ENCODE data around the gene IRF3.
A peak's percentile ranks its signal among the peaks of the same experiment; 100 is the strongest.

The IRF3 gene

DNA sequence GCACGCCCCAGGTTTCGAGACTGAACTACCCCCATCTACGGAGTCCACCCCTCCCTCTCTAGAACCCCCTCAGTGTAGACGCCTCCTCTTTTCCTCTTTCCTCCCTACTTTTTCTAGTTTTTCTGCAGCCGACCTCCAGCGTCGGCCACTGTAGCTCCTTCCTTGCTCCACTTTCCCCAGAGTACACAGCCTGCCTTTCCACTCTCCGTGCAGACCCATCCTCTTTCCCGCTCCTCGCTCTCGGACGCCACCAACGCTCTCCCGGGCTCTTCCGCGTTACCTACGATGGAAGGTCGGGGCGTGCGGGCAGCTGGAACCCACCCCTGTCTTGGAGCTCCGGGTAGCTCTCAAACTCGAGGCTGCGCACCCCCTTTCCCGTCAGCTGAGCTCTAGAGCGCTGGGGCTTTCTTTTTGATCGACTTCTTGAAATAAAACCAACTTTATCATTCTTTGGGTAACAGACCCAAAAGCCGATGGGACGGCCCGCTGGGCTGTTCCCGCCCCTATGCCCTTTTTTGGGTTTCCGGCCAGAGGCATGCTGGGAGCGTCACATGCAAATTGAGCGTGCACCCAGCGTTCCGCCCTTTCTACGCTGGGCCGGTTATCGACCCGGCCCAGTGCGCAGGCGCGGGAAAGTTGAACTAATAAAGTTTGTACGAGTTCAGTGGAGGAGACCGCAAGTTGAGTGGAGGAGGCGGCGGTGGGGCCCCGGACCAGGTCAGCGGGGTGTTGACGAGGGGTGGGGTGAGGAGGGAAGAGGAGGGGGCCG, at the start of gene IRF3, which contains the start of gene BCL2L12:
Gene IRF3 (minus strand): TSS at position 507 of the 769 bp plus-strand sequence. CDS start 1,019 bp downstream, outside the sequence.
Gene BCL2L12 (plus strand): TSS at position 583 of the 769 bp plus-strand sequence. CDS start 760 bp downstream, outside the sequence.
- peak; percentile 98 for DNase-seq (ENCODE audit: low read depth)

DNA sequence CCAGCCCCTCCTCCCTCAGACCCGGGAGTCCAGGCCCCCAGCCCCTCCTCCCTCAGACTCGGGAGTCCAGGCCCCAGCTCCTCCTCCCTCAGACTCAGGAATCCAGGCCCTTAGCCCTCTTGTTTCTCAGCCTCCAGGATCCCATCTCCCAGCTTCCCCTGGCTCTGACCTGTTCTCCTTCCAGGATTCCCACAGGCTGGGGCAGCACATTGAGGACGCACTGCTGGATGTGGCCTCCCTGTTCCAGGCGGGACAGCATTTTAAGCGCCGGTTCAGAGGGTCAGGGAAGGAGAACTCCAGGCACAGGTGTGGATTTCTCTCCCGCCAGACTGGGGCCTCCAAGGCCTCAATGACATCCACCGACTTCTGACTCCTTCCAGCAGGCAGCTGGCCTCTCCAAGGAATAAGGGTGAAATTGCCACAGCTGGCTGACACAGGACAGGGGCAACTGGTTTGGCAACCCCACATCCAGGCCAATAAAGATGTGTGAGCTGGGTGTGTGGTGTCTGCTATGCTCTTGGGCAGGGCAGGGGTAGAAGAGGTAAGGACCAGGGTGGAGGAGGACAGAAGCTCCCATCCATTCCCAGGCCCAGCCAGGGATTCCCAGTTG, 47.7 kb upstream of the IRF3 start:
- DNase-seq (ENCODE audit: low read depth): no peak

DNA sequence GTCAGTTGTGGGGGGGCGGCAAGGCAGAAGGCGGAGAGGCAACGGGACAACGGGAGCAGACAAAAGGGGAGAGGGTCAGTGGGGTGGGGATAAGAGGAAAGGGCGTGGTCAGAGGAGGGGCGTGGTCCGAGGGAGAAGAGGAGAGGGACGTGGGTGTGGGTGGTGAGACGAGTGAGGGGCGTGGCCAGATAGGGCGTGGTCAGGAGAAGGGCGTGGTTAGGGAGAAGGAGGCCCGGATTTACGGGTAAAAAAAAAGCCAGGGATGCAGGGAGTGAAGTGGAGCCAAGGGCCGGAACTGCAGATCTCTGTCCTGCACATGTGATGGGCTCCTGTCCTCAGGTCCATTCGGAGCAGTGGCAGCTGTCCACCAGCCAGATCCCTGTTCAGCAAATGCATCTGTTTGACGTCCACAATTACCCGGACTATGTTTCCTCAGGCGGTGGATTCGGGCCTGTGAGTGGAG, 46.8 kb upstream of the IRF3 start:
- no peak for DNase-seq (ENCODE audit: low read depth)

DNA sequence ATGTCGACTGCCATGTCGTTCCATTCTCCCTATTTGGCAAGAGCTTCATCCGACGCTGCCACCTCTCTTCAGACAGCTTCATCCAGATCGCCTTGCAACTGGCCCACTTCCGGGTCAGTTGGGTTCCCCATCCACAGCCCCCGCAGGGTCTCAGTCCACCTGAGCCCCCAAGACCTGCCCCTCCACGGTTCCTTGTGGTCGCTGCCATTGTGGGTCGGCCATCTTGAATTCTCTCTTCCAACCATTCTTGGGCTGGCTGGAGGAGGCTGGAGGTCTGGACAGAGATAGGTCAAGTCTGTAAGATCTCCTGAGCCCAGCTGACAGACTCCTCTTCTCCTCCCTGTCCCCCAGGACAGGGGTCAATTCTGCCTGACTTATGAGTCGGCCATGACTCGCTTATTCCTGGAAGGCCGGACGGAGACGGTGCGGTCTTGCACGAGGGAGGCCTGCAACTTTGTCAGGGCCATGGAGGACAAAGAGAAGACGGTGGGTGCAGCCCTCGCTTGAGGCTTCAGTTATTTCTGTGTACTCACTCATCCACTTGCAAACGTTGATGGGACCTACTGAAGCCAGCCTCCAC, 44.8 kb upstream of the IRF3 start:
- no peak for DNase-seq (ENCODE audit: low read depth)

DNA sequence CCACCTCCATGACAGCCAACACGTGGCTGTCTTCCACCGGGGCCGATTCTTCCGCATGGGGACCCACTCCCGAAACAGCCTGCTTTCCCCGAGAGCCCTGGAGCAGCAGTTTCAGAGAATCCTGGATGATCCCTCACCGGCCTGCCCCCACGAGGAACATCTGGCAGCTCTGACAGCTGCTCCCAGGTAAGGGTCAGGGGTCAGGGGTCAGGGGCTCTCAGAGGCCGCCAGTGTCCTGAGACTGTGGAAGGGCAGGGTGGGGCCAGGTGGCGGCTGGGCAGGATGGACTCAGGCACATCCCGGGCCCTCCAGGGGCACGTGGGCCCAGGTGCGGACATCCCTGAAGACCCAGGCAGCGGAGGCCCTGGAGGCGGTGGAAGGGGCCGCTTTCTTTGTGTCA, 40.3 kb upstream of the IRF3 start:
- no peak for DNase-seq (ENCODE audit: low read depth)

DNA sequence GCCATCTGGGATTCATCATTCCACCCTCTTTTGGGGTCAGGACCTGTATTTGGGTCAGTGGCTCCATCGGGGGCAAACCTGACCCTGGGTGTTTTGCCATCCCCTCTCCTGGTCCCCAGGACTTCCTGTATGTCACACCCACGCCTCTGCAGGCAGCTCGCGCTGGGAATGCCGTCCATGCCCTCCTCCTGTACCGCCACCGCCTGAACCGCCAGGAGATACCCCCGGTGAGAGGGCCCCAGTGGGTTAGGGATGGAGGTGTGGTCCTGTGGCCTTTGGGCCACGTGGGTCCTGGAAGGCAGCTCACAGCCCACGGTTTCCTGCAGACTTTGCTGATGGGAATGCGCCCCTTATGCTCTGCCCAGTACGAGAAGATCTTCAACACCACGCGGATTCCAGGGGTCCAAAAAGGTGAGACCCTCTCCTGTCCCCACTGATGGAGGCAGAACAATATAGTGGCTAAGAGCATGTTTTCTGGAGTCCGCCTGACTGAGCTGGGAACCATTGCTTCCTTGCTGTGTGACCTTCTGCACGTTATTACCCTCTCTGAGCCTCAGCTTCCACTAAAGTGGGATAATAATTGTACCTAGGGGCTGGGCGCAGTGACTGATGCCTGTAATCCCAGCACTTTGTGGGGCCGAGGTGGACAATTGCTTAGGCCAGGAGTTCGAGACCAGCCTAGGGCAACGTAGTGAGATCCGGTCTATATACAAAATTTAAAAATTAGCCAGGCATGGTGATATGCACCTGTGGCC, 39.4 kb upstream of the IRF3 start:
- no peak for DNase-seq (ENCODE audit: low read depth)

- DNase-seq (ENCODE audit: low read depth): no peak
These were observed 35.7 kb upstream of the IRF3 start for GRCh38 chr19:49701271-49701786.

DNA sequence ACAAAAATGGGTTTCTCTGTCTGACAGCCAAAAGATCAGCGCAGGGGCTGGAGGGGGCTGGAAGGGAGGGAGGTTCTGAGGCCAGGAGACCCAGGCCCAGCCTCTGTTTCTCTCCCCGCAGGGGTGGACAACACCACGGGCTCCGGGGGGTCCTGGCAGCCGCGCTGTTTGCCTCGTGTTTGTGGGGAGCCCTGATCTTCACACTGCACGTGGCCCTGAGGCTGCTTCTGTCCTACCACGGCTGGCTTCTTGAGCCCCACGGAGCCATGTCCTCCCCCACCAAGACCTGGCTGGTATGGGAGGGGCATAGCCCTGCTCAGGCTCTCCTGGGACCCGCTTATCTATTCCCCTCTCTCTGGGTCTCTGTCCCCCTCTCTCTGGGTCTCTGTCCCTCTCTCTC, 34.9 kb upstream of the IRF3 start:
- no peak for DNase-seq (ENCODE audit: low read depth)

GRCh38 chr19:49699364-49699763, 33.7 kb upstream of the IRF3 start:
- DNase-seq (ENCODE audit: low read depth): no peak

DNA sequence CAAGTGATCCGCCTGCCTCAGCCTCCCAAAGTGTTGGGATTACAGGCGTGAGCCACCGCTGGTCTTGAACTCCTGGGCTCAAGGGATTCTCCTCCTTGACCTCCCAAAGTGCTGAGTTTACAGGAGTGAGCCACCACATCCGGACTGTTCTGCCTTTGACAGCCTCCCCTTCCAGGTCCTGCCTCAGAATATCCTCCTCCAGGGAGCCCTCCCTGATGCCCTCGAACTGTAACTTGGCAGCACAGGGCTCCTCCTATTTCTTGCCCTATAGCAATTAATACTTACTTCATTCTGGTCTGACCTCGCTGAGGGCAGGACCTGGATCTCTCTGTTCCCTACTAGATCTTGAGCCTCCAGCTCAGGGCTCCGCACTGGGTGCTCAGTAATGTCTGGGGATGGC, 31.2 kb upstream of the IRF3 start:
- no peak for DNase-seq (ENCODE audit: low read depth)

- no peak for DNase-seq (ENCODE audit: low read depth)
These were observed 30.5 kb upstream of the IRF3 start for GRCh38 chr19:49696115-49696514.

DNA sequence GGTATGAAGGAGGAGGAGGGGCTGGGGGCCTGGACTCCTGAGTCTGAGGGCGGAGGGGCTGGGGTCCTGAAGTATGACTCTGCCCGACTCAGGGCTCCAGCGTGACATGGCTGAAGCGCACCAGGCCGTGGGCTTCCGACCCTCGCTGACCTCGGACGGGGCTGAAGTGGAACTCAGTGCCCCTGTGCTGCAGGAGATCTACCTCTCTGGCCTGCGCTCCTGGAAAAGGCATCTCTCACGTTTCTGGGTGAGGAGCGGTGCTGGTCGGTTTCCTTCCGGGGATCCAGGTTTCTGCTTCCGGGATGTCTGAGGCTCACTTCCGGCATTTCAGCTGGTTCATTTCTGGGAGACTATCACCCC, 26.5 kb upstream of the IRF3 start:
- DNase-seq (ENCODE audit: low read depth): no peak

GRCh38 chr19:49691243-49692146, 25.8 kb upstream of the IRF3 start:
- DNase-seq (ENCODE audit: low read depth): no peak

DNA sequence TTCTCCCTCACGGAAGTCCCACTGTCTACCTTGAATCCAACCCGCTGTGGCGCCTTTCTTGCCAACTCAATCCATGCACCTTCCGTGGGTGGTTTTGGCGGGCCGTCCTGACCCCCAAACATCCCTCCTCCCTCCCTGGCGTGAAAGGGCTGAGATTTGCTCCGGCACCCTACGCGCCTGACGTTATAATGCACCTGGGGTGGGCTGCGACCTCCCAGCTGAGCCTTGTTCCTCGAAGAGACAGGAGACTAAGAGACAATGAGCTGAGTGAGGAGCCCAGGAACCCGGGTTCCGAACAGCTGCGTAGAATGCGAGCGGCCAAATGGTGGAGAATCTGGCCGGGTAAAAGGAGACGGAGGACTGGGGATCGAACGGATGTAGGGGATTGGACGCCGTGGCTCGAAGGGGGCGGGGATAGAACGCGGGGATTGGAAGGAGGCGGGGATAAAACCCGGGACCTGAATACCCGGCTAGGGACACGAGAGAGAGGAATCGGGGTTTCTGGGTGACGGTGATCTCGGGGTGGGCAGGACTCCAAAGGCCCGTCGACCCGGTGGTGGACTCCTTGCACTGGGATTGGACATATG, 25.1 kb upstream of the IRF3 start, which contains the start of gene CPT1C:
Gene CPT1C (plus strand): TSS at position 461 of the 587 bp plus-strand sequence. CDS start 1,137 bp downstream, outside the sequence.
- peak; percentile 44 for DNase-seq (ENCODE audit: low read depth)

- DNase-seq (ENCODE audit: low read depth): no peak
These were observed 24.5 kb upstream of the IRF3 start for GRCh38 chr19:49690079-49690655.

DNA sequence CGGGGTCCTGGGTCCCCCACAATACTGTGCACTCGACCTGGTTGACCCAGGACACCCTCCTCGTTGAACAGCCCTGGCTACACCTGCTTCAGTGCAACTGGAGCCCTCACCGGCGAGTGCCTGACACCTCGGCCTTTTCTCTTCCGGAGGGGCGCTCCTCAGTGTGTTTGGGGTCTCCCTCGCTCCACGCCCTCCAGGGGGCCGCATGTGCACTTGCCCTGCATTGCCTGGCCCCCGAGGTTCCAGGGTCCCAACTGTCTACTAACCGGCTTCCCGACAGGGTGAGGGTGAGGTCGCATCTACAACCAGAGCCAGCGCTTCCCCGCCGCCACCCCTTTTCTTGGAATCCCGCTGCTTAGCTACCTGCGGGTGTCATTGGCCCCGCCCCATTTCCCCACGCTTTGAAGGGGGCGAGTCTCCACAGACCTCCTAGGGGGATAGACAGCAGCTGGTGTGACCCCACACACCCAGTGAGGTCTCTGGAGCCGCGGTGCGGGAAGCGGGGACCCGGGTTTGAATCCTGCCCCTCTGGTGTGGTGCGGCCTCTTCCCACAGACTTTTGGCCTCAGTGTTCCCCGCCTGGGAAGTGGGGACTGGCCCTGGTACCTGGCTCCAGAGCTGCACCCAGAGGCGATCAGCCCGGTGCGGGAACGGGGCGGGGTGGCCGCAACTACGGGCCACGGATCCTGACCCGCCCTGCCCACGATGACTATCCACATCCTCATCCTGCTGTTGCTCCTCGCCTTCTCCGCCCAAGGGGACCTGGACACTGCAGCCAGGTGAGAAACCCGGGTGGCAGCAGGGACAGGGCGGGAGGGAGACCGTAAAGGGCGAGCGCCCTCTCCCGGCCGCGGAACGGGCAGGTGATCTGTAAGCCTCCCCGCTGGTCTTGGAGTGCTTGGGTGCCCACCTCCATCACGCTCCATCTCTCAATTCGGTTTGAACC, 23.7 kb upstream of the IRF3 start, which contains the start of gene ADM5:
Gene ADM5 (plus strand): TSS at position 462 of the 946 bp plus-strand sequence. CDS start 244 bp downstream, at position 706.
- DNase-seq (ENCODE audit: low read depth): no peak

DNA sequence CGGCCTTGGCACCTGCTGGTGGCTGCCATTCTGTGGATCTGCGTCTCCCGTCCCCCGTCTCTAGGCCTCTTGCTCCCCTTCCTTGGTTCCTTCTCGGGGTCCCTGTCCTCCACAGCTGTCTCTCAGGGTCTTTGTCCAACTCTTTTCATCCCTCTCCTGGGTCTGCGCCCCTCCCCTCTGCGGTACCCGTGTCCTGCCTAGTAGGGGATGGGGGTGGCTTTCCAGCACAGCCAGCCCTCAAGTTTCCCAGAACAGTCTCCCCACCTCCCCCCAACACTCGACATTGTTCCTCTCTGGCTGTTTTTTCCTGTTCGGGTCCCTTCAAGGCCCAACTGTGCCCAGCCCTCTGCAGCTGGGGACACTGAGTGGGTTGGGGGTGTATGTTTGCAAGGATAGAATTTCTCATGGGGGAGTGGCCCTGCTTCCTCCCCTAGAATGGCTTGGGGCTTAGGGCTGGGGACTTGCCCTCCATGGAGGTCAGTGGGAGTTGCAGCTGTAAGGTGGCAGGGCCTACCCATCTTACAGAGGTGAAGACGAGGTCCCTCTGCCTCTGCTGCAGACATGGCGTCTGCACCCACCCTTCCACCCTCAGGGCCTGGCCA, 23.0 kb upstream of the IRF3 start:
- DNase-seq (ENCODE audit: low read depth): no peak

DNA sequence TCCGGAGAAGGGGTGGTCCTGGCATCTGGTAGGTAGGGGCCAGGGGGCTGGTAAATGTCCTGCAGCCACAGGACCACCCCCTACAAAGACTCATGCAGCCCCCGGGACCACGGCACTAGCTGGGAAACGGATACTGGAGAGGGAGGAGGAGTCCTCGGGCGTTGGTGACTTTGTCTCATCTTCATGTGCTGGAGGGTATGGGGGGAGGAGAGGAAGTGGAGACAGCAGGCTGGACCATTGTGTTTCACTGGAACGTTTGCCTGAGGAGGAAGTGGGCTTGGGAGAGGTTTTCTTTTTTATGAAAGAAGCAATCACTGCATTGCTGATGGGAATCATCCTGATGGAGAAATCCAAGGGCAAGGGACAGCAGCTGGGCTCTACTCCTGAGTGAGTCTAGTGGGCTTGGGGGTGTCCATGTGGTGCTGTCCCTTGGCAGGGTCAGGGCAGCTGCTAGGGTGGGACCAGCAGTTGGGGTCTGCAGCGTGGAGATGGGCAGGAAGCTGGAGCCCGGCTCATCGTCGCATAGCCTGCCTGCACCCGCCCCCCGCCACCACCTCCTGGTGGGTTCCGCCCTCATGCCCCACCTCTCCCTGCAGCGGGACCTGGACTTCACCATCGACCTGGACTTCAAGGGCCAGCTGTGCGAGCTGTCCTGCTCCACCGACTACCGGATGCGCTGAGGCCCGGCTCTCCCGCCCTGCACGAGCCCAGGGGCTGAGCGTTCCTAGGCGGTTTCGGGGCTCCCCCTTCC, 22.1 kb upstream of the IRF3 start:
- no peak for DNase-seq (ENCODE audit: low read depth)
